ENCODE data around the gene GART. TPM values are rescaled to one million over a fixed set of nuclear protein-coding genes. Genes with fewer than 3 reads are reported as not detected.

GART gene
- total and polyA plus RNA-seq, 4 experiments from 2014 or later: 56.1 to 85.1 (median 66.6) TPM

- H3K4me3 Mint-ChIP-seq: no peak overlapping the region
- Histone ChIP-seq H3K36me3 (ENCODE audit: insufficient read depth, low read length) (peaks cover 10% of the 10 kb centered on the region), H3K27ac (ENCODE audit: low read depth, low read length) (no peak overlapping the region), H3K4me1 (ENCODE audit: insufficient read depth, low read length) (no peaks in the 10 kb centered on the region), H3K9me3 (ENCODE audit: control insufficient read depth in 1 of 2, low read length in 2 of 2) (no peaks in the 10 kb centered on the region), H3K4me3 (ENCODE audit: low read length in 2 of 2) (no peak overlapping the region), H3K27me3 (ENCODE audit: insufficient read depth, low read length) (no peaks in the 10 kb centered on the region)
- intact Hi-C loops (cut with micrococcal nuclease): loop anchor here (2.0 kb wide), 1 partner anchor 123 kb away; no protein-coding TSS in a partner anchor
- ChIA-PET POLR2A (ENCODE audit: partially characterized antibody) (interaction anchor here (0.9 kb wide), 1 partner anchor 17 kb away, joined by 3 read pairs; no protein-coding TSS in a partner anchor), CTCF (ENCODE audit: partially characterized antibody) (interaction anchor here (1.0 to 1.6 kb wide), 3 partner anchors 11 to 144 kb away, joined by 3 to 5 read pairs (median 5); partner anchors contain the start of gene DONSON)
- H3K27ac Mint-ChIP-seq: no peak overlapping the region
- H3K4me1 Mint-ChIP-seq: peaks cover 0 to 2% (median 0%) of the 10 kb centered on the region in 4 donors
- no peaks in the 10 kb centered on the region for H3K9me3 Mint-ChIP-seq
- no peaks in the 10 kb centered on the region for H3K27me3 Mint-ChIP-seq
- no peak for DNase-seq
- peaks cover 27 to 49% of the 10 kb centered on the region in 2 donors for H3K36me3 Mint-ChIP-seq
Observed at GRCh38 chr21:33461538-33462250, 80.2 kb downstream of the GART start.

DNA sequence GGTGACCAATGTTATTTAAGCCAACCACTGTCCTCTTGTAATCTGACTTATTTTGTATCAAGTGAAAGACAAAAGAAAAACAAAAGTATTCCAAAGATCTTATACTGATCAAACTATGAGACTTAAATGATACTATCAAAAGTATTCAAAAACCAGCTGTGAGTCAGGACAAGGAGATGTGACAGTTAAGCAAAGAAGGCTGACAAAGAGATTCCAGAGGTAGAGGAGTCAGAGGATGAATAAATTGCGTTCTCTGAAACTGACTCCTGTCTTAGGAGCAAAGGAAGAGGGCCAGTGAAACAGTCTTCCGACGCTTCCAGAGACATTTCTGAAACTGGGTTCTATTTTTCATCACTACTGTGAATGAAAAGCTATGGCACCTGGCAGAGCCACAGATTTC, 83.1 kb downstream of the GART start:
- ChIA-PET POLR2A (ENCODE audit: partially characterized antibody) (interaction anchor here (1.6 kb wide), 1 partner anchor 21 kb away, joined by 6 read pairs; the partner anchor contains the start of gene TMEM50B), CTCF (ENCODE audit: partially characterized antibody) (no interaction called here)
- no peak for DNase-seq
- intact Hi-C loops (cut with micrococcal nuclease): no loop called here
- Mint-ChIP-seq H3K27me3 (no peaks in the 10 kb centered on the region), H3K27ac (no peak overlapping the region), H3K36me3 (peaks cover 29 to 45% of the 10 kb centered on the region in 2 donors), H3K9me3 (no peaks in the 10 kb centered on the region), H3K4me1 (peaks cover 0 to 2% (median 0%) of the 10 kb centered on the region in 4 donors), H3K4me3 (no peak overlapping the region)
- Histone ChIP-seq H3K4me3 (ENCODE audit: low read length in 2 of 2) (no peak overlapping the region), H3K4me1 (ENCODE audit: insufficient read depth, low read length) (no peaks in the 10 kb centered on the region), H3K9me3 (ENCODE audit: control insufficient read depth in 1 of 2, low read length in 2 of 2) (no peaks in the 10 kb centered on the region), H3K27ac (ENCODE audit: low read depth, low read length) (no peak overlapping the region), H3K36me3 (ENCODE audit: insufficient read depth, low read length) (peaks cover 10% of the 10 kb centered on the region), H3K27me3 (ENCODE audit: insufficient read depth, low read length) (no peaks in the 10 kb centered on the region)

DNA sequence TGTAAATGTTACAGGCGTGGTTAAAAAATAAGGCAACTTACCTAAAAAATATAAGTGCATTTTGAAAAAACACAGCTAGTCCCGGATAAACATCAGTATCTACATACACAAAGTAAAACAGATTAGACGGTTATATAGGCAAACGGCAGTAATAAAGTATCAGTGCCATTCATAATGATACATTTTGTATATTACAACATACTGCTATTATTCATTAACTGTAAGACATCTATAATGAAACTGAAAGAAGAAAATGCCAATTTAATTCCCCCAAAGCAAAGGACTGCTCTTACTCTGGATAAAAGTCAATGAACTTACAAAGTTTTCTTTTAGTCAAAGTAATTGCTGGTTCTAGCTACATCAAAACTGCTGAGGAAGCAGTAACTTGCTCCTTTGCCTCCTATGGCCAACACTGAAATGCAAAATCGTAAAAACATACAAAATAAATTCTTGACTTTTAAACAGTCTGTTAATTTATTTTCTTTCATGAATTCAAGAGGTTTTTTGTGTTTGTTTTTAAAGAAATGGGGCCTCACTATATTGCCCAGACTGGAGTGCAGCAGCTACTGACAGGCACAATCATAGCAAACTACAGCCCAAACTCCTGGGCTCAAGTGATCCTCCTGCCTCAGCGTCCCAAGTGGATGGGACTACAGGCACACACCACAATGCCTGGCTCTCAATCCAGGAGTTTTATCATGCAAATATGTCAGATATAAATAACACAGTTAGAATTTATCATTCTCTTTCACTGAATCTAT, 86.1 kb downstream of the GART start:
- Histone ChIP-seq H3K36me3 (ENCODE audit: insufficient read depth, low read length) (peaks cover 10% of the 10 kb centered on the region), H3K27me3 (ENCODE audit: insufficient read depth, low read length) (no peaks in the 10 kb centered on the region), H3K4me1 (ENCODE audit: insufficient read depth, low read length) (no peaks in the 10 kb centered on the region), H3K4me3 (ENCODE audit: low read length in 2 of 2) (no peak overlapping the region), H3K27ac (ENCODE audit: low read depth, low read length) (no peak overlapping the region), H3K9me3 (ENCODE audit: control insufficient read depth in 1 of 2, low read length in 2 of 2) (no peaks in the 10 kb centered on the region)
- intact Hi-C loops (cut with micrococcal nuclease): no loop called here
- no peak for DNase-seq
- Mint-ChIP-seq H3K27me3 (no peaks in the 10 kb centered on the region), H3K4me3 (no peak overlapping the region), H3K36me3 (peaks cover 31 to 53% of the 10 kb centered on the region in 2 donors), H3K9me3 (no peaks in the 10 kb centered on the region), H3K27ac (no peak overlapping the region), H3K4me1 (no peaks in the 10 kb centered on the region)
- POLR2A ChIA-PET (ENCODE audit: partially characterized antibody): no interaction called here
- CTCF ChIA-PET (ENCODE audit: partially characterized antibody): interaction anchor here (0.6 to 1.2 kb wide), 2 partner anchors 11 to 684 kb away, joined by 3 read pairs; partner anchors contain the start of gene PAXBP1

Other genes starting within 250 kb of the GART start
- 10 to 100 TPM; 60.1 to 62.5 TPM for gene IFNAR1, start 217.1 kb downstream of the GART start, total RNA-seq
- 10 to 100 TPM; 52.5 to 64.4 TPM for gene IFNAR1, start 217.1 kb downstream of the GART start, polyA plus RNA-seq
- 10 to 100 TPM; 20.7 to 22.9 TPM for gene IFNGR2, start 138.7 kb downstream of the GART start, total RNA-seq
- 10 to 100 TPM in 1 of 2 donors, 1 to 10 TPM in 1; 8.7 to 24.3 TPM for gene IFNGR2, start 138.7 kb downstream of the GART start, polyA plus RNA-seq
- 100 to 1,000 TPM; 110 to 112 TPM for gene TMEM50B, start 62.1 kb downstream of the GART start, total RNA-seq
- gene TMEM50B, start 62.1 kb downstream of the GART start, polyA plus RNA-seq: 10 to 100 TPM; 49.2 to 66.5 TPM
- gene DNAJC28, start 50.4 kb downstream of the GART start, total RNA-seq: 1 to 10 TPM; 1.3 to 1.6 TPM
- gene DNAJC28, start 50.4 kb downstream of the GART start, polyA plus RNA-seq: under 1 TPM; 0.56 to 0.98 TPM
- gene SON, start 921 bp upstream of the GART start, total RNA-seq: 100 to 1,000 TPM; 436 to 454 TPM
- gene SON, start 921 bp upstream of the GART start, polyA plus RNA-seq: 100 to 1,000 TPM; 314 to 639 TPM
- 10 to 100 TPM; 11.0 to 13.7 TPM for gene DONSON, start 46.6 kb upstream of the GART start, total RNA-seq
- 1 to 10 TPM; 2.2 to 4.0 TPM for gene DONSON, start 46.6 kb upstream of the GART start, polyA plus RNA-seq
- 10 to 100 TPM; 63.9 to 64.2 TPM for gene CRYZL1, start 99.6 kb upstream of the GART start, total RNA-seq
- 10 to 100 TPM; 34.4 to 38.8 TPM for gene CRYZL1, start 99.6 kb upstream of the GART start, polyA plus RNA-seq
- gene ITSN1, start 100.4 kb upstream of the GART start, total RNA-seq: 1 to 10 TPM; 2.9 to 3.9 TPM
- 1 to 10 TPM; 1.0 to 3.1 TPM for gene ITSN1, start 100.4 kb upstream of the GART start, polyA plus RNA-seq

Data from CD4-positive, alpha-beta memory T cell (primary cell).